Measurements from ENCODE around the gene TFF2.

TFF2 gene

DNA sequence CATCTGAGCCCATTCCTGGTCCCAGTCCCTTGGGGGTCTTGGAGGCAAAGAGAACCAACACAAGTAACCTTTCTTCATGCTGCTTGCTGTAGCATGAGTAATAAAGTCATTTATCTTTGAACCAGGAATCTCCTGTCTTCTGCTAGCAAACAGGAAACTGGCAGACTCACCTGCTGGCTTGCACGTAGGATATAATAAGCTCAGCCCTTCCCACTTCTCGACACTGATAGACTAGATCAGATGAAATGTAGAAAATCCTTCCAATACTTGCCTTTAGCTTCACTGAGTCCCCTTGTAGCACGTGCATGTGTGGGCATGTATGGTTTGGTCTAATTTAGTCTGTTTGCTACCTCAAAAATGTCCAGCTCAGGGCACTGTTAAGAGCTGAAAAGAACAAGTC is 6.5 kb upstream of the TFF2 start:
- no peak overlapping the region for H4K91ac ChIP-seq (ENCODE audit: low read depth, low read length, poor library complexity)
- no peaks in the 10 kb centered on the region for H3K79me1 ChIP-seq (ENCODE audit: low read depth, low read length)
- no peak overlapping the region for H3K9ac ChIP-seq (ENCODE audit: low read depth, low read length, poor library complexity)
- no peak overlapping the region for H3K4ac ChIP-seq (ENCODE audit: low read length)
- no peak overlapping the region for H2AK5ac ChIP-seq (ENCODE audit: low read depth, low read length)
- no peak overlapping the region for H2AFZ ChIP-seq (ENCODE audit: low read length)
- H3K27me3 ChIP-seq (ENCODE audit: control insufficient read depth in 3 of 3, insufficient read depth in 3 of 3, low read depth in 1 of 3, low read length in 3 of 3), result no peaks in the 10 kb centered on the region
- peaks cover 0 to 8% of the 10 kb centered on the region in 2 donors for H3K9me3 ChIP-seq (replicated peaks in 1 of 2; ENCODE audit: control insufficient read depth in 2 of 2, insufficient read depth in 1 of 2, low read depth in 1 of 2, low read length in 2 of 2)
- no peak overlapping the region for H2BK15ac ChIP-seq (ENCODE audit: low read length)
- no peak overlapping the region for H2BK12ac ChIP-seq (ENCODE audit: low read length)
- H2BK120ac ChIP-seq (ENCODE audit: low read depth, low read length), result no peak overlapping the region
- no peak for DNase-seq (ENCODE audit: low spot score)
- H3K4me3 ChIP-seq (ENCODE audit: low read length in 2 of 2), result no peak overlapping the region
- no peaks in the 10 kb centered on the region for H3K4me1 ChIP-seq (ENCODE audit: control insufficient read depth in 2 of 2, insufficient read depth in 1 of 2, low read depth in 1 of 2, low read length in 2 of 2)
- no peak overlapping the region for H3K18ac ChIP-seq (ENCODE audit: low read length)
- H3K4me2 ChIP-seq (ENCODE audit: insufficient read depth, low read length, poor library complexity, severe bottlenecking), result no peak overlapping the region
- no peak overlapping the region for H3K14ac ChIP-seq (ENCODE audit: low read length)
- no peak overlapping the region for H3K23ac ChIP-seq (ENCODE audit: low read depth, low read length, poor library complexity)
- no peaks in the 10 kb centered on the region for H3K36me3 ChIP-seq (replicated peaks in 1 of 2; ENCODE audit: control insufficient read depth in 2 of 2, insufficient read depth in 2 of 2, low read length in 2 of 2)
- no CpG with 5 or more reads among the region's 3 CpGs for WGBS, 2 donors (ENCODE audit: extremely low coverage in 2 of 2, insufficient read length in 2 of 2, insufficient replicate concordance in 1 of 2)
- H2BK5ac ChIP-seq (ENCODE audit: low read length), result no peak overlapping the region
- H4K8ac ChIP-seq (ENCODE audit: low read depth, low read length), result no peak overlapping the region
- H3K27ac ChIP-seq (replicated peaks; ENCODE audit: low read length), result no peak overlapping the region

DNA sequence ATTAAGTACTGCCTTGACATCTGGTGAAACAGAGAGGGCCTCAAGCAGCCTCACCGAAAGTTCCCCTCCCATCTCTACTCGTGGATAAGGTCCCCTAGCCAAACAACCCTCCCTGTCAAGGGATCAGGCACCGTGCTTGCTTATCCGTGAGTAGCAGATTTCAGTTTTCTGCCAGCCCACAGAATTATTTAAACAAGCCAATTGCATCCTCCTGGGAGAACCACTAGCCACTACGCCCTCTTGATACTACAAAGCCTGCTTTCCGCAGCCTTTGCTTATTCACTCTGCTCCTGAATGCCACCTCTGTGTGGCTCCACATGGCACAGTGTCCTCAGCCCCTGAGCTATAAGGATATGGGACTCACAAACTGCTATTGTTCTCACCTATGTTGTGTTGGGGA is 5.9 kb upstream of the TFF2 start:
- no peak overlapping the region for H3K9ac ChIP-seq (ENCODE audit: low read depth, low read length, poor library complexity)
- no peak overlapping the region for H3K4me2 ChIP-seq (ENCODE audit: insufficient read depth, low read length, poor library complexity, severe bottlenecking)
- H2AFZ ChIP-seq (ENCODE audit: low read length), result no peak overlapping the region
- H3K4ac ChIP-seq (ENCODE audit: low read length), result no peak overlapping the region
- no peak overlapping the region for H2BK15ac ChIP-seq (ENCODE audit: low read length)
- no peak overlapping the region for H2AK5ac ChIP-seq (ENCODE audit: low read depth, low read length)
- H4K91ac ChIP-seq (ENCODE audit: low read depth, low read length, poor library complexity), result no peak overlapping the region
- H3K4me3 ChIP-seq (ENCODE audit: low read length in 2 of 2), result no peak overlapping the region
- H3K27me3 ChIP-seq (ENCODE audit: control insufficient read depth in 3 of 3, insufficient read depth in 3 of 3, low read depth in 1 of 3, low read length in 3 of 3), result no peaks in the 10 kb centered on the region
- H3K79me1 ChIP-seq (ENCODE audit: low read depth, low read length), result no peaks in the 10 kb centered on the region
- H3K14ac ChIP-seq (ENCODE audit: low read length), result no peak overlapping the region
- WGBS, 2 donors (ENCODE audit: extremely low coverage in 2 of 2, insufficient read length in 2 of 2, insufficient replicate concordance in 1 of 2), result no CpG with 5 or more reads among the region's 6 CpGs
- no peak overlapping the region for H3K27ac ChIP-seq (replicated peaks; ENCODE audit: low read length)
- H3K36me3 ChIP-seq (replicated peaks in 1 of 2; ENCODE audit: control insufficient read depth in 2 of 2, insufficient read depth in 2 of 2, low read length in 2 of 2), result no peaks in the 10 kb centered on the region
- no peak overlapping the region for H2BK120ac ChIP-seq (ENCODE audit: low read depth, low read length)
- DNase-seq (ENCODE audit: low spot score), result no peak
- no peak overlapping the region for H2BK12ac ChIP-seq (ENCODE audit: low read length)
- peaks cover 0 to 8% of the 10 kb centered on the region in 2 donors for H3K9me3 ChIP-seq (replicated peaks in 1 of 2; ENCODE audit: control insufficient read depth in 2 of 2, insufficient read depth in 1 of 2, low read depth in 1 of 2, low read length in 2 of 2)
- H3K4me1 ChIP-seq (ENCODE audit: control insufficient read depth in 2 of 2, insufficient read depth in 1 of 2, low read depth in 1 of 2, low read length in 2 of 2), result no peaks in the 10 kb centered on the region
- no peak overlapping the region for H4K8ac ChIP-seq (ENCODE audit: low read depth, low read length)
- H2BK5ac ChIP-seq (ENCODE audit: low read length), result no peak overlapping the region
- no peak overlapping the region for H3K18ac ChIP-seq (ENCODE audit: low read length)
- H3K23ac ChIP-seq (ENCODE audit: low read depth, low read length, poor library complexity), result no peak overlapping the region

- Histone ChIP-seq H3K36me3 (replicated peaks in 1 of 2; ENCODE audit: control insufficient read depth in 2 of 2, insufficient read depth in 2 of 2, low read length in 2 of 2) (no peaks in the 10 kb centered on the region), H2BK15ac (ENCODE audit: low read length) (no peak overlapping the region), H3K18ac (ENCODE audit: low read length) (no peak overlapping the region), H3K4me3 (ENCODE audit: low read length in 2 of 2) (no peak overlapping the region), H3K27ac (replicated peaks; ENCODE audit: low read length) (no peak overlapping the region), H3K79me1 (ENCODE audit: low read depth, low read length) (no peaks in the 10 kb centered on the region), H3K4me2 (ENCODE audit: insufficient read depth, low read length, poor library complexity, severe bottlenecking) (no peak overlapping the region), H3K23ac (ENCODE audit: low read depth, low read length, poor library complexity) (no peak overlapping the region), H3K27me3 (ENCODE audit: control insufficient read depth in 3 of 3, insufficient read depth in 3 of 3, low read depth in 1 of 3, low read length in 3 of 3) (no peaks in the 10 kb centered on the region), H3K9me3 (replicated peaks in 1 of 2; ENCODE audit: control insufficient read depth in 2 of 2, insufficient read depth in 1 of 2, low read depth in 1 of 2, low read length in 2 of 2) (peaks cover 0 to 8% of the 10 kb centered on the region in 2 donors), H2AFZ (ENCODE audit: low read length) (no peak overlapping the region), H2BK120ac (ENCODE audit: low read depth, low read length) (no peak overlapping the region), H2AK5ac (ENCODE audit: low read depth, low read length) (no peak overlapping the region), H3K4ac (ENCODE audit: low read length) (no peak overlapping the region), H3K9ac (ENCODE audit: low read depth, low read length, poor library complexity) (no peak overlapping the region), H4K8ac (ENCODE audit: low read depth, low read length) (no peak overlapping the region), H4K91ac (ENCODE audit: low read depth, low read length, poor library complexity) (no peak overlapping the region), H2BK5ac (ENCODE audit: low read length) (no peak overlapping the region), H3K14ac (ENCODE audit: low read length) (no peak overlapping the region), H3K4me1 (ENCODE audit: control insufficient read depth in 2 of 2, insufficient read depth in 1 of 2, low read depth in 1 of 2, low read length in 2 of 2) (no peaks in the 10 kb centered on the region), H2BK12ac (ENCODE audit: low read length) (no peak overlapping the region)
- WGBS, 2 donors (ENCODE audit: extremely low coverage in 2 of 2, insufficient read length in 2 of 2, insufficient replicate concordance in 1 of 2), result no CpG with 5 or more reads among the region's 2 CpGs
- no peak for DNase-seq (ENCODE audit: low spot score)
Measured at GRCh38 chr21:42356046-42356445, 5.3 kb upstream of the TFF2 start.

DNA sequence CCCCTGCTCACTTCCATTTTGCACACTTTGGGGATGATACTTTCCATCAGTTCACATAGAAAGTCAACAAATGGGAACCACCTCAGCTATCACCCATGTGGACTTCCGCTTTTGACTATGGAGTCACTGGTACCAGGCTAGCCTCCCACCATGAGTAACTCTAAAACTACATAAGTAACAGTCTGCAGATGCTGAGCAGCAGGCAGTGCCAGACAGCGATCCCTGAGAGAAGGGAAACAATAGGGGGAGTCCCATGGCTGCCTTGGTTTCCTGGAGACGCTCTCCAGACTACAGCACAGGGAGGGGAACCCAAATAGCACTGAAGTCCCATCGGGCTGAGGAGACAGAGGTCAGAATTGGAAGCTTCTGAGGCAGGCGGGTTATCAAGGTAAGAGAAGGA is 2.8 kb upstream of the TFF2 start:
- H3K4me2 ChIP-seq (ENCODE audit: insufficient read depth, low read length, poor library complexity, severe bottlenecking), result no peak overlapping the region
- no peak overlapping the region for H3K14ac ChIP-seq (ENCODE audit: low read length)
- H3K27ac ChIP-seq (replicated peaks; ENCODE audit: low read length), result no peak overlapping the region
- no peak overlapping the region for H2BK5ac ChIP-seq (ENCODE audit: low read length)
- H2AK5ac ChIP-seq (ENCODE audit: low read depth, low read length), result no peak overlapping the region
- no peak overlapping the region for H4K91ac ChIP-seq (ENCODE audit: low read depth, low read length, poor library complexity)
- no peak for DNase-seq (ENCODE audit: low spot score)
- no peak overlapping the region for H2AFZ ChIP-seq (ENCODE audit: low read length)
- H2BK15ac ChIP-seq (ENCODE audit: low read length), result no peak overlapping the region
- no peaks in the 10 kb centered on the region for H3K4me1 ChIP-seq (ENCODE audit: control insufficient read depth in 2 of 2, insufficient read depth in 1 of 2, low read depth in 1 of 2, low read length in 2 of 2)
- no peak overlapping the region for H3K23ac ChIP-seq (ENCODE audit: low read depth, low read length, poor library complexity)
- no peaks in the 10 kb centered on the region for H3K27me3 ChIP-seq (ENCODE audit: control insufficient read depth in 3 of 3, insufficient read depth in 3 of 3, low read depth in 1 of 3, low read length in 3 of 3)
- H3K18ac ChIP-seq (ENCODE audit: low read length), result no peak overlapping the region
- no peak overlapping the region for H2BK12ac ChIP-seq (ENCODE audit: low read length)
- H3K79me1 ChIP-seq (ENCODE audit: low read depth, low read length), result no peaks in the 10 kb centered on the region
- no peak overlapping the region for H3K4ac ChIP-seq (ENCODE audit: low read length)
- H3K36me3 ChIP-seq (replicated peaks in 1 of 2; ENCODE audit: control insufficient read depth in 2 of 2, insufficient read depth in 2 of 2, low read length in 2 of 2), result no peaks in the 10 kb centered on the region
- H2BK120ac ChIP-seq (ENCODE audit: low read depth, low read length), result no peak overlapping the region
- no CpG with 5 or more reads among the region's 5 CpGs for WGBS, 2 donors (ENCODE audit: extremely low coverage in 2 of 2, insufficient read length in 2 of 2, insufficient replicate concordance in 1 of 2)
- peaks cover 0 to 8% of the 10 kb centered on the region in 2 donors for H3K9me3 ChIP-seq (replicated peaks in 1 of 2; ENCODE audit: control insufficient read depth in 2 of 2, insufficient read depth in 1 of 2, low read depth in 1 of 2, low read length in 2 of 2)
- H3K9ac ChIP-seq (ENCODE audit: low read depth, low read length, poor library complexity), result no peak overlapping the region
- no peak overlapping the region for H4K8ac ChIP-seq (ENCODE audit: low read depth, low read length)
- H3K4me3 ChIP-seq (ENCODE audit: low read length in 2 of 2), result no peak overlapping the region

All from neuronal stem cell (in vitro differentiated cells).